Measurements from ENCODE around the gene GPX7.
A peak's percentile ranks its signal among the peaks of the same experiment; 100 is the strongest.

The GPX7 gene

GRCh38 chr1:52634111-52634510 is 31.9 kb downstream of the GPX7 start:
- H3K27ac ChIP-seq (ENCODE audit: low read length) = no peak overlapping the region
- no peaks in the 10 kb centered on the region for H3K79me2 ChIP-seq (ENCODE audit: insufficient read depth, low read length)
- no peak overlapping the region for H3K4me3 ChIP-seq (ENCODE audit: low read depth in 1 of 2, low read length in 2 of 2)
- no peak for ATAC-seq (ENCODE audit: insufficient read depth, low read depth)
- H3K9me3 ChIP-seq (ENCODE audit: insufficient read depth, low read length, severe bottlenecking) = no peaks in the 10 kb centered on the region
- no peak overlapping the region for H2AFZ ChIP-seq (ENCODE audit: low read depth, low read length)
- TF ChIP-seq CTCF (IDR thresholded peaks at IDR 0.05; ENCODE audit: borderline replicate concordance, extremely low read depth, low read length, poor library complexity, severe bottlenecking) (no peak), EZH2 (IDR thresholded peaks at IDR 0.05; ENCODE audit: borderline replicate concordance, low read depth, low read length, severe bottlenecking) (no peak)
- H3K9ac ChIP-seq (ENCODE audit: low read depth, low read length) = no peak overlapping the region
- DNase-seq = no peak
- H3K4me2 ChIP-seq (ENCODE audit: insufficient read depth, low read length) = no peak overlapping the region
- peaks cover 12% of the 10 kb centered on the region for H3K4me1 ChIP-seq (ENCODE audit: insufficient read depth, low read length)
- H4K20me1 ChIP-seq (ENCODE audit: insufficient read depth, low read length) = no peaks in the 10 kb centered on the region
- H3K36me3 ChIP-seq (ENCODE audit: insufficient read depth, low read length) = no peaks in the 10 kb centered on the region
- H3K27me3 ChIP-seq (ENCODE audit: insufficient read depth, low read length, poor library complexity) = no peaks in the 10 kb centered on the region

GRCh38 chr1:52635321-52636089 is 33.3 kb downstream of the GPX7 start:
- H3K4me3 ChIP-seq (ENCODE audit: low read depth in 1 of 2, low read length in 2 of 2) = no peak overlapping the region
- H3K27me3 ChIP-seq (ENCODE audit: insufficient read depth, low read length, poor library complexity) = no peaks in the 10 kb centered on the region
- no peak overlapping the region for H3K4me2 ChIP-seq (ENCODE audit: insufficient read depth, low read length)
- no peaks in the 10 kb centered on the region for H3K79me2 ChIP-seq (ENCODE audit: insufficient read depth, low read length)
- H3K27ac ChIP-seq (ENCODE audit: low read length) = no peak overlapping the region
- TF ChIP-seq EZH2 (IDR thresholded peaks at IDR 0.05; ENCODE audit: borderline replicate concordance, low read depth, low read length, severe bottlenecking) (no peak), CTCF (IDR thresholded peaks at IDR 0.05; ENCODE audit: borderline replicate concordance, extremely low read depth, low read length, poor library complexity, severe bottlenecking) (no peak)
- H2AFZ ChIP-seq (ENCODE audit: low read depth, low read length) = 0 out of 2 replicates have a peak overlapping the region, but pooled peaks have one; percentile 36
- H3K4me1 ChIP-seq (ENCODE audit: insufficient read depth, low read length) = peaks cover 12% of the 10 kb centered on the region
- H3K9ac ChIP-seq (ENCODE audit: low read depth, low read length) = no peak overlapping the region
- H3K9me3 ChIP-seq (ENCODE audit: insufficient read depth, low read length, severe bottlenecking) = no peaks in the 10 kb centered on the region
- DNase-seq (no peak), ATAC-seq (ENCODE audit: insufficient read depth, low read depth) (no peak)
- H4K20me1 ChIP-seq (ENCODE audit: insufficient read depth, low read length) = no peaks in the 10 kb centered on the region
- H3K36me3 ChIP-seq (ENCODE audit: insufficient read depth, low read length) = no peaks in the 10 kb centered on the region

GRCh38 chr1:52636721-52637695 is 34.8 kb downstream of the GPX7 start:
- Histone ChIP-seq H2AFZ (ENCODE audit: low read depth, low read length) (no peak overlapping the region), H3K4me3 (ENCODE audit: low read depth in 1 of 2, low read length in 2 of 2) (no peak overlapping the region), H3K27ac (ENCODE audit: low read length) (no peak overlapping the region)

More at GRCh38 chr1:52636721-52637695, 34.8 kb downstream of the GPX7 start:
- Histone ChIP-seq H3K36me3 (ENCODE audit: insufficient read depth, low read length) (no peaks in the 10 kb centered on the region), H3K9ac (ENCODE audit: low read depth, low read length) (no peak overlapping the region), H3K9me3 (ENCODE audit: insufficient read depth, low read length, severe bottlenecking) (no peaks in the 10 kb centered on the region), H3K79me2 (ENCODE audit: insufficient read depth, low read length) (no peaks in the 10 kb centered on the region), H3K4me2 (ENCODE audit: insufficient read depth, low read length) (no peak overlapping the region), H3K4me1 (ENCODE audit: insufficient read depth, low read length) (peaks cover 12% of the 10 kb centered on the region), H3K27me3 (ENCODE audit: insufficient read depth, low read length, poor library complexity) (no peaks in the 10 kb centered on the region), H4K20me1 (ENCODE audit: insufficient read depth, low read length) (no peaks in the 10 kb centered on the region)
- TF ChIP-seq CTCF (IDR thresholded peaks at IDR 0.05; ENCODE audit: borderline replicate concordance, extremely low read depth, low read length, poor library complexity, severe bottlenecking) = no peak
- TF ChIP-seq EZH2 (IDR thresholded peaks at IDR 0.05; ENCODE audit: borderline replicate concordance, low read depth, low read length, severe bottlenecking) = no peak
- ATAC-seq (ENCODE audit: insufficient read depth, low read depth) = peak; percentile 80
- DNase-seq = peak; percentile 39
